Stimulated activated CD4-positive, alpha-beta T cell treated with anti-CD3 and anti-CD28 coated beads, Interleukin-15, amount 100 ng/mL, for 48 hours (primary cell): ENCODE results near the gene SLC27A1.
"Not testable (repeated sequence)": the region's sequence is repeated elsewhere in the genome, so short reads cannot be mapped to it uniquely, and the experiment has no call there.

Experiments used
- DNase-seq, 2 donors: peaks; one replicate each; pipeline ENCODE4 v3.0.0-alpha.2; 2020; ENCODE audit warnings: low read depth in 2 of 2

The SLC27A1 gene

GRCh38 chr19:17539238-17540117 is 69.2 kb downstream of the SLC27A1 start:
- peak; percentile 97 to 98 for DNase-seq

GRCh38 chr19:17540174-17540573 is 69.8 kb downstream of the SLC27A1 start:
- DNase-seq, result no peak

- no peak for DNase-seq
These were observed 70.9 kb downstream of the SLC27A1 start for GRCh38 chr19:17541184-17541759.

- no peak for DNase-seq
These were observed 71.7 kb downstream of the SLC27A1 start for GRCh38 chr19:17542042-17542441.

- DNase-seq, result no peak
These were observed 72.7 kb downstream of the SLC27A1 start for GRCh38 chr19:17542793-17543582.

- no peak for DNase-seq
These were observed 73.7 kb downstream of the SLC27A1 start for GRCh38 chr19:17543986-17544385.

- no peak for DNase-seq
These were observed 74.1 kb downstream of the SLC27A1 start for GRCh38 chr19:17544418-17544817.

- no peak for DNase-seq
These were observed 77.8 kb downstream of the SLC27A1 start for GRCh38 chr19:17548145-17548544.

- no peak for DNase-seq
These were observed 78.9 kb downstream of the SLC27A1 start for GRCh38 chr19:17549085-17549740.

- no peak for DNase-seq
These were observed 79.8 kb downstream of the SLC27A1 start for GRCh38 chr19:17550076-17550667.

- not testable (repeated sequence) for DNase-seq
These were observed 82.4 kb downstream of the SLC27A1 start for GRCh38 chr19:17552735-17553134.

GRCh38 chr19:17553256-17553655 is 82.9 kb downstream of the SLC27A1 start:
- DNase-seq, result no peak

GRCh38 chr19:17554968-17555479 is 84.7 kb downstream of the SLC27A1 start:
- DNase-seq, result no peak

GRCh38 chr19:17555480-17555928 is 85.2 kb downstream of the SLC27A1 start, which contains the start of gene COLGALT1:
COLGALT1 (plus strand) TSS chr19:17555649; CDS start chr19:17555714, 65 bp downstream.
- DNase-seq, result peak; percentile 99
